CD4-positive, alpha-beta T cell (primary cell): Measurements from ENCODE around the gene IL1F10. TPM values are rescaled to one million over a fixed set of nuclear protein-coding genes. Genes with fewer than 3 reads are reported as not detected.

Source experiments
- ATAC-seq: fragments of 200-7000 bp; cut with Tn5 transposase; one replicate; pipeline ENCODE4 v1.10.0; 2022; ENCODE audit warnings: mild to moderate bottlenecking; ENCODE audit not compliant: poor library complexity
- CTCF ChIA-PET: fragments of 350-600 bp; sonication (Branson Sonifier 250); formaldehyde crosslinking; loops from one replicate; lab custom pipeline; 2021; ENCODE audit warnings: antibody characterized with exemption, inconsistent platforms; lab: Charles Lee
- POLR2A ChIA-PET: fragments of 350-600 bp; sonication (Branson Sonifier 250); formaldehyde crosslinking; loops from one replicate; lab custom pipeline; 2021; ENCODE audit warnings: antibody characterized with exemption, inconsistent platforms; lab: Charles Lee
- DNase-seq, 14 experiments: peaks; one replicate each; pipeline ENCODE4 v3.0.0-alpha.2; 2013 to 2020; ENCODE audit warnings: mixed read lengths in 2 of 14
- H3K27ac ChIP-seq, 2 donors: one replicate each; pipeline versions ENCODE4 v1.5.1 to v1.7.0; 2013; ENCODE audit warnings: low read length in 2 of 2, low read depth in 1 of 2, mild to moderate bottlenecking in 1 of 2
- H3K27me3 ChIP-seq, 2 experiments: 1 replicate in 1 of 2; 2 replicates in 1 of 2; pipeline versions ENCODE4 v1.6.1 to v1.7.0; 2013; ENCODE audit warnings: low read length in 2 of 2, control low read depth in 1 of 2, mild to moderate bottlenecking in 1 of 2, moderate library complexity in 1 of 2; ENCODE audit not compliant: insufficient read depth in 2 of 2, control insufficient read depth in 1 of 2
- H3K36me3 ChIP-seq: one replicate; pipeline ENCODE4 v1.6.1; 2013; ENCODE audit warnings: low read length, control low read depth; ENCODE audit not compliant: insufficient read depth
- H3K4me1 ChIP-seq: one replicate; pipeline ENCODE4 v1.6.1; 2013; ENCODE audit warnings: low read length, control low read depth; ENCODE audit not compliant: insufficient read depth
- H3K4me3 ChIP-seq: one replicate; pipeline ENCODE4 v1.5.1; 2013; ENCODE audit warnings: mild to moderate bottlenecking, low read length, moderate library complexity
- H3K9me3 ChIP-seq, 2 experiments: 1 replicate in 1 of 2; 2 replicates in 1 of 2; pipeline versions ENCODE4 v1.6.1 to v1.7.0; 2013; ENCODE audit warnings: low read length in 2 of 2, mild to moderate bottlenecking in 2 of 2, control low read depth in 1 of 2, moderate library complexity in 1 of 2; ENCODE audit not compliant: control insufficient read depth in 1 of 2, insufficient read depth in 1 of 2
- H3K27ac Mint-ChIP-seq: one replicate; pipeline ENCODE4 v1.8.0; 2020; ENCODE audit warnings: mixed read lengths
- H3K27me3 Mint-ChIP-seq: one replicate; pipeline ENCODE4 v1.8.0; 2021; ENCODE audit warnings: mixed read lengths
- H3K36me3 Mint-ChIP-seq: one replicate; pipeline ENCODE4 v1.8.0; 2021; ENCODE audit warnings: low read depth, mixed read lengths
- H3K4me1 Mint-ChIP-seq: one replicate; pipeline ENCODE4 v1.8.0; 2021; ENCODE audit warnings: low read depth, mixed read lengths
- H3K4me3 Mint-ChIP-seq: one replicate; pipeline ENCODE4 v1.8.0; 2020; ENCODE audit warnings: mild to moderate bottlenecking, mixed read lengths
- H3K9me3 Mint-ChIP-seq: one replicate; pipeline ENCODE4 v1.8.0; 2020; ENCODE audit warnings: mixed read lengths
- CTCF ChIP-seq: fragments of 200-600 bp; IDR thresholded peaks from one replicate; pipeline ENCODE4 v1.8.0; 2022; ENCODE audit warnings: antibody characterized with exemption, mild to moderate bottlenecking
- intact Hi-C, 2 experiments: fragments of 100-400 bp; cut with DNase I in 1 of 2; cut with micrococcal nuclease in 1 of 2; formaldehyde crosslinking; loops; one replicate each; pipeline versions ENCODE4 v1.15.1 to v1.9.0; 2023 to 2025; cut with DNase I, micrococcal nuclease
- total RNA-seq, 174 experiments: library from RNA in 2 of 174; stranded (reverse) in 2 of 174; gene quantifications; one replicate each; pipeline ENCODE4 v1.2.3 and lab custom pipeline; 2021 to 2026

Gene IL1F10
- total RNA-seq, 2 experiments from 2014 or later: not detected

- no peak for TF ChIP-seq CTCF
- Histone ChIP-seq H3K9me3 (no peaks in the 10 kb centered on the region), H3K36me3 (no peaks in the 10 kb centered on the region), H3K27ac (no peak overlapping the region), H3K27me3 (no peaks in the 10 kb centered on the region), H3K4me1 (peaks cover 21% of the 10 kb centered on the region), H3K4me3 (no peak overlapping the region)
- Mint-ChIP-seq H3K4me1 (no peaks in the 10 kb centered on the region), H3K27me3 (no peaks in the 10 kb centered on the region), H3K36me3 (no peaks in the 10 kb centered on the region), H3K27ac (no peak overlapping the region), H3K4me3 (no peak overlapping the region), H3K9me3 (no peaks in the 10 kb centered on the region)
- DNase-seq (no peak), ATAC-seq (no peak)
- ChIA-PET POLR2A (no interaction called here), CTCF (no interaction called here)
- intact Hi-C loops: no loop called here
Measured at GRCh38 chr2:113114224-113114945, 46.6 kb downstream of the IL1F10 start.

GRCh38 chr2:113114996-113115395, 47.2 kb downstream of the IL1F10 start:
- no peak overlapping the region for H3K4me3 Mint-ChIP-seq
- intact Hi-C loops: no loop called here
- CTCF ChIA-PET: no interaction called here

GRCh38 chr2:113116100-113116958, 48.6 kb downstream of the IL1F10 start:
- DNase-seq (peak in 4 of 14 experiments; percentile 24 to 71 (median 50)), ATAC-seq (peak; percentile 43)
- H3K27ac ChIP-seq: no peak overlapping the region
- peaks cover 21% of the 10 kb centered on the region for H3K4me1 ChIP-seq
- ChIA-PET CTCF (no interaction called here), POLR2A (no interaction called here)
- H3K27me3 Mint-ChIP-seq: no peaks in the 10 kb centered on the region
- TF ChIP-seq CTCF: no peak
- no peaks in the 10 kb centered on the region for H3K4me1 Mint-ChIP-seq
- no peaks in the 10 kb centered on the region for H3K27me3 ChIP-seq
- intact Hi-C loops: no loop called here
- H3K36me3 Mint-ChIP-seq: no peaks in the 10 kb centered on the region
- H3K9me3 Mint-ChIP-seq: no peaks in the 10 kb centered on the region
- H3K4me3 ChIP-seq: no peak overlapping the region
- H3K36me3 ChIP-seq: no peaks in the 10 kb centered on the region
- H3K4me3 Mint-ChIP-seq: peak overlapping the region; percentile 34
- no peaks in the 10 kb centered on the region for H3K9me3 ChIP-seq
- no peak overlapping the region for H3K27ac Mint-ChIP-seq

More at GRCh38 chr2:113114996-113115395, 47.2 kb downstream of the IL1F10 start:
- no peak for DNase-seq
- H3K4me1 ChIP-seq: peaks cover 21% of the 10 kb centered on the region
- H3K4me3 ChIP-seq: no peak overlapping the region
- no peaks in the 10 kb centered on the region for H3K9me3 Mint-ChIP-seq
- H3K36me3 ChIP-seq: no peaks in the 10 kb centered on the region
- no peak for ATAC-seq
- H3K27me3 Mint-ChIP-seq: no peaks in the 10 kb centered on the region
- H3K27ac Mint-ChIP-seq: no peak overlapping the region
- H3K9me3 ChIP-seq: no peaks in the 10 kb centered on the region
- H3K27me3 ChIP-seq: no peaks in the 10 kb centered on the region
- POLR2A ChIA-PET: no interaction called here
- no peaks in the 10 kb centered on the region for H3K4me1 Mint-ChIP-seq
- no peak overlapping the region for H3K27ac ChIP-seq
- H3K36me3 Mint-ChIP-seq: no peaks in the 10 kb centered on the region
- no peak for TF ChIP-seq CTCF
